GM18867 (cell line): ENCODE measurements around the gene SLC12A7.
"Not testable (repeated sequence)": the region's sequence is repeated elsewhere in the genome, so short reads cannot be mapped to it uniquely, and the experiment has no call there.

Experiments used
- ATAC-seq: cut with Tn5 transposase; IDR thresholded peaks from one replicate; pipeline ENCODE4 v1.9.1; 2021; ENCODE audit warnings: mild to moderate bottlenecking, moderate library complexity; ENCODE audit not compliant: unreplicated experiment

SLC12A7 gene

DNA sequence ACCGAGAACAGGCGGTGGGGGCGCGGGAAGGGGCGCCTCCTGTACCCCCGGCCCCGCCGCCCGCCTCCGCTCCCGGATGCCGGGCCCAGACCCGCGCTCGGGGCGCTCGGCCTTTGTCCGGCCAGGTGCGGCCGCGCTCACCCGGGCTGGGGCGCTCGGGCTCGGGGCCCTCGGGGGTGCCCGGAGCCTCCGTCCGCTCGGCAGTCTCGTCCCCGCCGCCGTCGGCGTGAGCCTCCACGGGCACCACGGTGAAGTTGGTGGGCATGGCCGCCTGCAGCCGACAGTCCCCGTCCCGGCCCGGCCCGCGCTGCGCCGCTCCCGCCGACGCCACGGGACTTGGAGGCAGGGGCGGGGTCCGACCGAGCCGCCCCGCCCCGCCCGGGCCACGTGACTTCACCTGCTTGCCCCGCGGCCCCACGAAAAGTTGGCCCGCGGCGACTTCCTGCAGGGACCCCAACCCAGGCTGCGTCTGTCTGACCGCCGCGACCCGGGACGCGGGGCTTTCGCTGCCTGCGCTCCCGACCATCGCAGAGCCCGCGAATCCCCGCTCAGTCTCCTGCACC, at the start of gene SLC12A7:
Gene SLC12A7, minus strand, starts transcription at position 337 of the 563 bp plus-strand sequence. Its CDS starts 72 bp downstream, at position 265.
- ATAC-seq = no peak

DNA sequence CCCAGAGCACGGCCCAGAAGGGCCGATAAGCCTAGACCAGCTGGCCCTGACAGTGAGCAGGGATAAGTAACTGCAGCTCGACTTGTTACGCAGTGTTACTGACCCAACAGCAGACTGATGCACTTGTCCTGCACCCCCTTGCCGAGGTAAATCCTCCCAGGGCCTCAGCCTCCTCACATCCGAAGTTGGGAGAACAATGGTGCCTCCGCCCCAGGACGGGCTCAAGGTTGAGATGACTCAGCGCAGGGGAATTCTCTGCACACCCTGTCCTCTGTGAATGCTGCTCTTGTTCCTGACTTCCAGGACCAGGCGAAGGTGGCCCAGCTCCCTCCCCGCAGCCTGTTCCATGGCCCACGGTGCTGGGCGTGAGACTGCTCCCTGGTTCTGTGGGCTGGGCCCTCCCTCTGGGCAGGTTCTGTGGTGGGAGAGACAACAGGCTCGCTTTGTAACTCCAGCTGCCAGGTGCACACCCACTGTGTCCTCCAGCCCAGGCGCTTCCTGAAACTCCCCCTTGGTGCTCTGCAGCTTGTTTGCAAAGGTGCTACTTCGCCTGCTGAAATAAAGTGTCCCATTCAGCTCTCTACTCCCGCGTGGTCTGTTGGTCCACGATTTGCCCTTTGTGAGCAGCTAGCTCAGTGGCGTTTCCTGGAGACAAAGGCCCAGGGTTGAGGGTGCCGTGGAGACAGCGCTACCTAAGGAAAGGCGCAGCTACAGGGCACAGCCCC, 49.4 kb upstream of the SLC12A7 start:
- ATAC-seq = no peak

DNA sequence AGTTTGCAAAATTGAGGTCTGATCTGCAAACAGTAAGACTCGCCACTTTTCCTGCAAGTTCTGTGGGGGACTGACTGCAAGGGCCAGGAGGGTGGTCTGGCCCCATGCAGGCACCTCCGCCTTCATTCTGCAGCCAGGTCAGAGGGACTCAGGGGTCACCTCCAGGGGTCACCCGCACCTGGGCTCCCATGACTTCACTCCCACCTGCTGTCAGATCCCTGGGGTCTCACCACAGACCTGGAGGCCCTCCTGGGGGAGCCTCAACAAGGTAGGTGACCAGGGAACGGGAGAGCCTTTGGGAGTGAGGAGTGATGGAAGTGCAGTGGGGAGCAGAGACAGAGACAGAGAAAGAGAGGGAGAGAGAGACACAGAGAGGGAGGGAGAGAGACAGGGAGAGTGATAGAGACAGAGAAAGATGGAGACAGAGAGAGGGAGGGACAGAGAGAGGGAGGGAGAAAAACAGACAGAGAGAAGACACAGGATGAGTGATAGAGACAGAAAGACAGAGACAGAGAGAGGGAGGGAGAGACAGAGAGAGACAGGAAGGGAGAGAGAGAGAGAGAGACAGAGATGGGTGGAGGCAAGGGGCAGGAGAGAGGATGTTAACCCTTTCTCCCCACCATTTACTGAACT, 48.0 kb upstream of the SLC12A7 start:
- ATAC-seq = no peak

DNA sequence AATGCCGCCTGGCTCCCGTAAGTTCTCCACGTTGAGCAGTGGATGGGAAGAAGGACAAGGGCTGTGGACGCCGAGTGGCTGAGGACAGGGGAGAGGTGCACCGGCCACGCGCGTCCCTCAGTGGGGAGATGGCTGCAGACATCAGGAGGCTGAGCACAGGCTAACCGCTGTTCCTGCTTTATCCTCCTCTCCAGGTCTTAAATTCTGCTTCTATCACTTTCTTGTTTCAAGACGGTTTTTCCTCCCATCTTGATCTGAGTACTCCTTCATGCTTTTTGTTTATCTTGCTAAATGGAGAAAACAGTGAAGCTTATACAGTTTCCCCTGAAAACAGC, 47.4 kb upstream of the SLC12A7 start:
- no peak for ATAC-seq

DNA sequence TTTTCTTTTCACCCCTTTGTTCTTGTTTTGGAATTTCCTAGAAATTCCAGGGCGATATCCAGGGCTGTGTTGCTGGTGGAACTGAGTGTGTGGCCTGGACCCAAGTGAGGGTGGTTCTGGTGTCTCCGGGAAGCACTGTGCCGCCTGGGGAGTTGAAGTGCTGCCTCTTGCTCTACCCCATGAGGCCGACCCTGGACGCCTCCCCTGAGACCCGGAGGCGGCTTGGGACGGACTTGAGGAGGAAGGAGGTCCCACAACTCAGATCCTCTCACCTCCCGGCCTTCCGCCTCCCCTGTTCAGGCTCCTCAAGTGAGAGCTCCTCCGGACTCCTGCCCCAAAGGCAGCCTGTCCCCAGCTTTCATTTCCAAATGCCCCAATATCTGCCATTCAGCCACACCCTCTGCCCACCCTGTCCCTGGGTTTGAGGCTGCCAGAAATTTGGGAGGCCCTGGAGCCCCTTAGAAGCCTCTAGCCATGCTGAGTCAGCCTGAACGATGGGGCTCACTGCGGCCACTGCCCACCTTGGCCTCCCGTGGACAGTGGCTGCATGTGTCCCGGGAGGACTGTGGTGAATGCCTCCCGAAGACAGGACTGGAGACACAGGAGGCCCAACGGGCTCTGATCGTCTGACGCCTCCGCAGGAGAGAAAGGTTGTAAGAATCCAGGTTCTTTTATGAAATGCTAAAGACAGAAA, 46.9 kb upstream of the SLC12A7 start:
- no peak for ATAC-seq

DNA sequence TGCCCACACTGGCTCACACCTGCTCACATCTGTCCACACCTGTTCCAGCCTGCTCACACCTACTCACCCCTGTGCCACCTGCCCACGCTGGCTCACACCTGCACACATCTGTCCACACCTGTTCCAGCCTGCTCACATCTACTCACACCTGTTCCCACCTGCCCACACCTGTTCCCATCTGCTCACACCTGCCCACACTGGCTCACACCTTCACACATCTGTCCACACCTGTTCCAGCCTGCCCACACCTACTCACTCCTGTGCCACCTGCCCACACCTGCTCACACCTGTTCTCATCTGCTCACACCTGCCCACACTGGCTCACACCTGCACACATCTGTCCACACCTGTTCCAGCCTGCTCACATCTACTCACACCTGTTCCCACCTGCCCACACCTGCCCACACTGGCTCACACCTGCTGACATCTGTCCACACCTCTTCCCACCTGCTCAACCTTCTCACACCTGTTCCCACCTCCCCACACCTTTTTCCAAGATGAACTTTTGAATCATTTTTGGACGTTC, 45.7 kb upstream of the SLC12A7 start:
- ATAC-seq = not testable (repeated sequence)

DNA sequence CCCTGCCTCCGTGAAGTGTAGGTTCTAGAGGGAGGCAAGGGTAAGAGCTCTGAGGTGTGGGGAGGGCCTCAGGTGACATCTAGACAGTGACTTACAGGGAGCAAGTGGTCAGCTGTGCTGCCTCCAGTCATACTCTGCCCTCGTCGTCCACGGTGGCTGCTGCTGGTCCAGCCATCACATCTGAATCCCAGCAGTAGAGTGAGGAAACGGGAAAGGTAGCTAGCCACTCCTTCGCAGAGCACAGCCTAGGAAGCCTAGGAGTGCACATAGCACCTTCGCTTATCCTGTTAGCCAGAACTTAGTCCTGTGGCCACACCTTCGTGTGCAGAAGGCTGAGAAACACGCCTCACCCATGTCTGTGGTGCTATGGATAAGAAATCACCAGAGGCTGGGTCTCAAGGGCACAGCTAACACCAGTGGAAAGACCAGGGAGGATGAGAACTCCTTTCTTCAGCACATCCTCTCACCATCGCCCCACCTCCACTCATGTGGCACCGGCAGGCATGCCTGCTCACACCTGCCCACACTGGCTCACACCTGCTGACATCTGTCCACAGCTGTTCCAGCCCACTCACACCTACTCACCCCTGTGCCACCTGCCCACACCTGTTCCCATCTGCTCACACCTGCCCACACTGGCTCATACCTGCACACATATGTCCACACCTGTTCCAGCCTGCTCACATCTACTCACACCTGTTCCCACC, 45.0 kb upstream of the SLC12A7 start:
- no peak for ATAC-seq

DNA sequence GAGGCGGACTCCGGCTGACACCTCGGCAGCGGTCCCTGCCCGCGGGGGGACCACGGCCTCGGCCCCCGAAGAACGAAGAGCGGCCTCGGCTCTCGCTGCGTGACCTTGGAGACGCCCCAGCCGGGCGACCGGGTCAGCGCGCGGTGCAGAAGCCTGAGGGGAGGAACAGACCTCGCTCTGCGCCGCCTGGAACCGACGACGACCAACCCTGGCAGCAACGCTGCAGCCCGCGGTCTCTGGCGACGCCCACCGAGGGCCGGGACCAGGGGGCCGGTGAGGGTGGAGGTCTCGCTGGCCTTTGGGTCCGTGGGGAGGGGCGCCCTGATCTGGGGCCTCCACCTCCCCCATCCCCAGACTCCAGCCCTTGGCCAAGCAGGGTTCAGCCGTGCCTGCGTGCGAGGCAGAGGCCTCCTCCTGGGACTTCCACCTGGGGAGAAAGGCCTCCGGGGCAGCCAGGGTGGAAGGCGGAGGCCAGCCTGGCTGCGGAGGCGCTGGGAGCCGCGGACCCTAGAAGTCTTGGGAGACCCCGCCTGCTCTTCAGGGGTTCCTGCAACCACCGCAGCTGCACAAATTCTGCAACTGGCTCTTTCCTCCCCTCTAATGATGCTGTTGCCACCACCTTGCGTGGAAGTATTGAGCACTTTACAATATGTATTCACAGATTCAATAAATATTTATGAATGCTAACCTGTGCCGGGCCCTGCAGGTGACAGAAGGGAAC, 44.3 kb upstream of the SLC12A7 start:
- ATAC-seq = no peak

DNA sequence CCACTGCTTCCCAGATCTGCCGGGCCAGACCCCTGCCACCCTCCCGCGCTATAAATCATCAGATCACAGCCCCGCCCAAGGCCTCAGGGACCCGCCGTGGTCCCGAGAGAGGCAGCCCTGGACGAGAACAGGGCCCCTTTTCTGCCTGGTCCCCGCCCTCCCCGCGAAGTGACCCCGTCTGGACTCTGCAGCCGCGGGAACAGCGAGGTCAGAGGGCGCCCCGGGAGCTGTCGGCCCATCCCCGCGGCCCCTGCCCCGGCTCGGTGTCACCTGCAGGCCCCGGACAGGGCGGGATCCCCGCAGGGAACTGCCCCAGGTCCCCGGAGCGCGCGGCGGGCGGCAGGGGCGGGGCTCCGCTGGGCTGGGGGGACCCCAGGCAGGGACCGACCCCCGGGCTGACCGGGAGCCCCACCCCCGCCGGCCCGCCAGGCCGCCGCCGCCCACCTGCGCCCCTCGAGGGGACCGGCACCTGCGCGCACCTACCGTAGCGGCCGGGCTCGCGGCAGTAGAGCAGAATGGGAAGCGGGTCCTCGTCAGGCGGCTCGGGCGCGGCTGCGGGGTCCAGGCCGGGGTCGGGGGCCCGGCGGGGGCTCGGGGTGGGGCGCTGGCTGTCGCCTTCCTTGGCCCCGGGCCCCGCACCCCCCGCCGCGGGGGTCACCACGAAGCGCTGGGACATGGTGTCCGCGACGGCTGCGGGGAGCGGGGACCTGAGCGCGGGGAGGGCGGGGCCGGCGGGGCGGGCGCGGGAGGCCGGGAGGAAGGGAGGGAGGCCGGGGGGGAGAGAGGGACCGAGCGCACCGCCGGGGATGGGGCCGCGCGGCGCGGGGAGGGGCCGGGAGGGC, 43.5 kb upstream of the SLC12A7 start:
- no peak for ATAC-seq

DNA sequence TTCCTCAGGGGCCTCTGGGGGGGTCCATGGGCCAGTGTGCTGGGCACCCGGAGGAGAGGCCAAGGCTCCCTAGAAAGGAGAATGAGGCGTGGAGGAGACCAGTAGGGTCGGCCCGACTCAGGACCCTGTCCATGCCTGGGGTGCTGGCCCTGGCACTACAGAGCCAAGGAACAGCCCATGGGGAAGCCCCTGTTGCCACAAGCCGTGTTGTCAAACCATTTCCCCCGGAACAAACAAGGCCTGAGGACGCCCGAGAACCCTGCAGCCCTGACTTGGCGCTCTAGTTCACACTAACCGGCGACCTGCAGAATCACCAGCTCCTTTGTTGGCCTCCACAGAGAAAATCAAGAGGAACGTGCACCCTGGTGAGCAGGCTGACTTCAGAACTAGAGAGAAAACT, 41.6 kb upstream of the SLC12A7 start:
- ATAC-seq = no peak

DNA sequence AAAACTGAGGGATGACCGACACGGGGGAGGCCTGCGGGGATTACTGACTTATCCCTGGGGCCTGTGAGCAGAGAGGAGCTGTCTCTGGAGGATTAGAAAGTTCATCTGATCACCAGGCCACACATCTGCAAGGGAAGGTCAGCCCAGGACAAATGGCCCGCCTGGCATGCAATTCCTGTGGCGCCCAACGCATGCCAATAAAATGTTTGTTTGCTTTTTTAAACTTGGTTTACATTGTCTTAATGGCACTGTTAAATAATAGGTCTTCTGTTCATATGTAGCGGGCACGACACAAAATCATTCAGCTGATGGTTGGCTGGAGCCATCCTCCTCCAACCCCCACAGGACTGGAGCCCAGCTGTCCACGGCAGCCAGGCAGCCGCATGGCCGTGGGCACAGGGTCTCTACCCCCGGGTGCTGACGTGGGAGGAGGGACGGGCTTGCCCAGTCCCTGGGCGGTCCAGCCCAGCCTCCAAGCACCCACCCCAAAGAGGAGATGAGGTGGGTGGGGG, 41.0 kb upstream of the SLC12A7 start:
- ATAC-seq = no peak

DNA sequence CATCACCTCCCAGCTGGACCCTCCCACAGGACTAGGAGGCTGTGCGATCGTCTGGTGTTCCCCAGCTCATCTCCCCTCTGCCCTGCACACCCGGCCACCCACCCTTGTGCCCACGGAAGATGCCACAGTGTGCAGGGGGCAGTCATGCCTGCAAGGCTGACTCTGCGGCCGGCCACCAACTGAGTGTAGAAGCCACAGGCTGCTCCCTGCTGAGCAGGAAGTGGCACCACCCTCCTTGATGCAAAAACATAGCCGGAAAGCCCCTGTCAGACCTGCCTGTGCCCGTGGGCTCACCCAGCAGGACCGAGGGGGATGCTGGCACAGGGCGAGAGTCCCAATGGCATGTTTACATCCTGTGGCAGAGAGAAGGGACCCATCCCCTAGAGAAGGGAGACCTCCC, 40.3 kb upstream of the SLC12A7 start:
- ATAC-seq = no peak

DNA sequence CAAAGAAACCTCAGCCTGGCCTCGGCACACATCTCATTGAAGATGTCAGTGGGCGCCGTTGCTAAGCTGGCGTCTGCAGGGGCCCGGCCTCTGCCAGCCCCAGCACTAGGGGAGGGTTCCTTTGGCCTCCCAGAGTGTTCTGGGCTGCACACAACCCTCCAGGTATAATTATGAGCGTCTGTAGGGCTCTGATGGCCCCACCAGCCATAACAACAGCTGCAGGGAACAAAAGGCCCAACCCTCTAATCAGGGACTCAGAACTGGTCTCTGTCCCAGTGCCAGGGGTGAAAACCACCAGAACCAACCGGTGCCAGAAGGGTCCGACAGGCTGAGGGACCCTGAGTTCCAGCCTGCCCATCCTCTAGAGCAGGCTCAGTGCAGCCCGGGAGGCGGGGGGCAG, 39.5 kb upstream of the SLC12A7 start:
- ATAC-seq = no peak

DNA sequence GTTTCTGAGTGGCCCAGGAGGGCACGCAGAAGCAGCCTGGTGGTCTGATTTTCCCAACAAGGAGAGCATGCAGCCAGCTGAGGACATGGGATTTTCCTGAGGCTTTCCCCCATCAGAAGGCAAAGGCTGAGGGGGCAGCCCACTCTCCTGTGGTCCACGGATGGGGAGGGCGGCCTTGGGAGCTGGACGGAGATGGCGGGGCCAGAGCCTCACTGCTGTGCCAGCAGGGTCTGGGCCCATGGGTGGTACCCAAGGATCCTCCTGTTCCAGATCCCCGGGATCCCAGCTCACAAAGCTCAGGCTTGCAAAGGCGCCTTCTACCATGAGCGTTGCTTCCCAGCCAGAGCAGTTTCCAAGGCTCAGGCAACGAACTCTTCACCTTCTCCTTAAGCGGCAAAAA, 39.0 kb upstream of the SLC12A7 start:
- ATAC-seq = no peak

DNA sequence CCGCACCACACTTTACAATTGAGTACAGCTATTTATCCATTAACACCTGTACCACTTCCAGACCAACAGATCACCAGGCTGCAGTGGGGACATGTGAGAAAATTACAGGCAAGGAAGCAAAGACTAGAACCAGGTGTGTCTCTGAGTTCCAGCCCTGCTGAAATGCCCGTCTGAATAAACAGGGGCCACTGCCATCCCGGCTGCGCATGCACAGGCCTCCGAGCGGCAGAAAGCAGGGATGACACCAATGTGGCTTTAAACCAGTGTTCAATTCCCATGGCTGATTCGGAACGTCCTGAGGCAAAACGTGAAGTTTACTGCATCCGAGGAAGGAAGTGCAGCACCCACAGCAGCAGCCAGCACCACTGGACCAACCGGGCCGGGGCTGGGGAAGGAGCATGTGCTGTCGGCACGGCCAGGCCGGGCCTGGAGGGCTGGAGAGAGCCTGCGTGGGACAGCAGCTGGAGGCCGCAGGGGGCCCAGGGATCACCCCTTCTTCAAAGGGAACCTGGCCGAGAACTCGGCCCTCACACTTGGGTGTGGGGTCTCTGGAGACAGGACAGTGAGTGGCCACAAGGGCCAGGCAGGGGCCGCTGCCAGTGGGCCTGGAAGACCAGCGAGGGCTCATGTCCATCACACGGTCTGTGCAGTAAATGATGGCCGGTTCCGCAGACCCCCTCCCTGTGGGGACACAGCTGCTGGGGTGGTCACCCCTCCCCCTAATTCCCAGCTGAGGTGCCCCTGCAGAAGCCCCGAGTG, 33.0 kb upstream of the SLC12A7 start:
- ATAC-seq = no peak

DNA sequence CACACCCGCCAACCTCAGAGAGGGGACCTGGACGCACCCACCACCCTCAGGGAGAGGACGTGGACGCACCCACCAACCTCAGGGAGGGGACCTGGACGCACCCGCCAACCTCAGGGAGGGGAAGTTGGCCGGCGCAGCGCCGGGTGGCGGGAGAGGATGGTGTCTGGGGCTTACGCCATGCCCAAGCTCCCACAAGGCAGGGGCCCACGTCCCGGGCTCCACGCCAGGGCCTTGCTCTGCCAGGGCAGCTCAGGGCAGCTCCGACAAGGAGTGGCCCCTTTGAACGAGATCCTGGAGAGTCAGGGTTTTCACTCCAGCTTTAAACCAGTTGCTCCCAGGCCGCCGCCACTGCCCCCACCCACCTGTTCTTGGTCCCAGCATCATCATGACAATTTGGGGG, 32.2 kb upstream of the SLC12A7 start:
- no peak for ATAC-seq

DNA sequence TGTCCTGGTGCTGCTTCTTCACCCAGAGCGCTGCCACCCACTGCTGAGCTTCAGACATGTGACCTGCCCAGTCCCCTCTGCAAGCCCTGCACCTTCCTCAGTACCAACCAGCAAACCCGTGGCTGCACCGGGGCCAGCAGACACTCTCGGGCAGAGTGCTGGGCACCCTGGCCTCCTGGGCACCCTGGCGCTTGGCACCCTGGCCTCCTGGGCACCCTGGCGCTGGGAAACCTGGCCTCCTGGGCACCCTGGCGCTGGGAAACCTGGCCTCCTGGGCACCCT, 31.7 kb upstream of the SLC12A7 start:
- no peak for ATAC-seq

DNA sequence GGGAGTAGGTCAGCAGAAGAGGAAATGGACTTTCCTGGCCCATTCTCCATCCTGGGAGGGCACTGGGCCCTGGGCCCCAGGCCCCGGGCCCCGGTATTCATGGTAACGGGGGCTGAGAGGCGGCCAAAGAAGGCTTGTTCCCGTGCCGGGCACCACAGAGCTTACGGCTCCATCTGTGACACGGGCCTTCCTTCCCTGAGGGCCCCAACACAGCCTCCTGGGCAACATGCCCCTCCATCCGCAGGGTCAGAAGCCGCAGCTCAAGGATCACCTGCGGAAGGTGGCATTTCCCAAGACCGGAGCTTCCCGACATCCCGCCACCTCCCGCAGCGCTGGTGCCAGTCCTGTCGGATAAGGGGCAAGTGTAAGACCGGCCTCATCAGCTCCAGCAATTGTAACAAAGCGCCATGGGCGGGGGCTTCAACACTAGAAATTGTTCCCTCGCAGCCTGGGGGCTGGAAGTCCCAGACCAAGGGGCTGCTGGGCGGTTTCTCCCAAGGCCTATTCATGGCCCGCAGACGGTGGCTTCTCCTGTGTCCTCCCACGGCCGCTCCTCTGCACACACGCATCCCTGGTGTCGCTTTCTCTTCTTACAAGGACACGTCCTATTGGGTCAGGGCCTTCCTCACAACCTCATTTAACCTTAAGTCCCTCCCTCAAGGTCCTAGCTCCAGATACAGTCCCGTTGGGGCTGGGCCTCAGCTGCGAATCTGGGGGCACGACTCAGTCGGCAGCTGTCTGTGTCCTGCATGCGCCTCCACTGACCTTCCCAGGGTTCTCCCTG, 31.2 kb upstream of the SLC12A7 start:
- no peak for ATAC-seq
